22Rv1 (cell line): ENCODE results near the gene FBXO10.

Experiments
- CTCF ChIP-seq: fragments of 450-650 bp; IDR thresholded peaks from 2 replicates; pipeline ENCODE4 v1.5.1; 2017; ENCODE audit warnings: mild to moderate bottlenecking
- ZFX ChIP-seq: fragments of 450-650 bp; IDR thresholded peaks from 2 replicates; pipeline ENCODE4 v1.6.1; 2017; ENCODE audit warnings: antibody characterized with exemption, borderline replicate concordance

GRCh38 chr9:37563806-37564513 is 12.2 kb downstream of the FBXO10 start:
- TF ChIP-seq CTCF = no peak
- TF ChIP-seq ZFX = no peak
